Measurements from ENCODE around the gene NUDCD3. TPM values are rescaled to one million over a fixed set of nuclear protein-coding genes. Genes with fewer than 3 reads are reported as not detected.

The NUDCD3 gene
- total RNA-seq, 1 experiment from 2014 or later = 81.1 TPM

- peak; percentile 39 for DNase-seq (ENCODE audit: low read depth)
These were observed 107.8 kb downstream of the NUDCD3 start for GRCh38 chr7:44382459-44383265.

- no peak for DNase-seq (ENCODE audit: low read depth)
These were observed 108.8 kb downstream of the NUDCD3 start for GRCh38 chr7:44381494-44382220.

GRCh38 chr7:44380831-44381493 lies 109.5 kb downstream of the NUDCD3 start:
- peak; percentile 69 for DNase-seq (ENCODE audit: low read depth)

- DNase-seq (ENCODE audit: low read depth) = no peak
These were observed 110.1 kb downstream of the NUDCD3 start for GRCh38 chr7:44380189-44380830.

GRCh38 chr7:44379366-44380188 lies 110.9 kb downstream of the NUDCD3 start:
- DNase-seq (ENCODE audit: low read depth) = peak; percentile 44

GRCh38 chr7:44378744-44379143 lies 111.7 kb downstream of the NUDCD3 start:
- peak; percentile 76 for DNase-seq (ENCODE audit: low read depth)

GRCh38 chr7:44377681-44378421 lies 112.6 kb downstream of the NUDCD3 start:
- no peak for DNase-seq (ENCODE audit: low read depth)

GRCh38 chr7:44377134-44377463 lies 113.4 kb downstream of the NUDCD3 start:
- no peak for DNase-seq (ENCODE audit: low read depth)

- no peak for DNase-seq (ENCODE audit: low read depth)
These were observed 113.9 kb downstream of the NUDCD3 start for GRCh38 chr7:44376429-44377133.

- no peak for DNase-seq (ENCODE audit: low read depth)
These were observed 114.5 kb downstream of the NUDCD3 start for GRCh38 chr7:44375926-44376342.

- no peak for DNase-seq (ENCODE audit: low read depth)
These were observed 115.2 kb downstream of the NUDCD3 start for GRCh38 chr7:44375236-44375699.

- no peak for DNase-seq (ENCODE audit: low read depth)
These were observed 116.3 kb downstream of the NUDCD3 start for GRCh38 chr7:44374007-44374763.

- no peak for DNase-seq (ENCODE audit: low read depth)
These were observed 117.1 kb downstream of the NUDCD3 start for GRCh38 chr7:44373418-44373740.

GRCh38 chr7:44372560-44373417 lies 117.7 kb downstream of the NUDCD3 start:
- DNase-seq (ENCODE audit: low read depth) = no peak

GRCh38 chr7:44368885-44369284 lies 121.6 kb downstream of the NUDCD3 start:
- DNase-seq (ENCODE audit: low read depth) = peak; percentile 73

- no peak for DNase-seq (ENCODE audit: low read depth)
These were observed 122.0 kb downstream of the NUDCD3 start for GRCh38 chr7:44368455-44368854.

GRCh38 chr7:44367475-44368043 lies 122.9 kb downstream of the NUDCD3 start:
- no peak for DNase-seq (ENCODE audit: low read depth)

- no peak for DNase-seq (ENCODE audit: low read depth)
These were observed 123.5 kb downstream of the NUDCD3 start for GRCh38 chr7:44366986-44367385.

Data from RPMI7951 (cell line).